IMR-90 (cell line): ENCODE measurements around the gene SLC6A7. TPM values are rescaled to one million over a fixed set of nuclear protein-coding genes. Genes with fewer than 3 reads are reported as not detected.

Experiments used
- ATAC-seq: fragments of 200-7000 bp; cut with Tn5 transposase; 2 replicates; pipeline ENCODE4 v1.9.1; 2020; ENCODE audit warnings: low read depth, mild to moderate bottlenecking, moderate library complexity
- BruUV-seq: library from RNA; stranded (reverse); fragments of 400-500 nt; replicated peaks from 2 replicates; lab custom pipeline; 2021; lab: Mats Ljungman, UMichigan
- CTCF ChIA-PET: fragments of 300-600 bp; formaldehyde crosslinking; extraction: SDS; loops from one replicate; lab custom pipeline; 2021; ENCODE audit warnings: antibody characterized with exemption; lab: Yijun Ruan, JAX
- POLR2A ChIA-PET: fragments of 300-600 bp; sonication (Branson Sonifier 250); formaldehyde crosslinking; loops from one replicate; lab custom pipeline; 2022; ENCODE audit warnings: antibody characterized with exemption; ENCODE audit not compliant: unreplicated experiment; lab: Charles Lee
- DNase-seq: peaks from one replicate; pipeline ENCODE4 v3.0.0; 2013
- H2AFZ ChIP-seq: replicated peaks from 2 replicates; pipeline ENCODE3; 2013; ENCODE audit warnings: low read length, mild to moderate bottlenecking; ENCODE audit not compliant: poor library complexity
- H2AK5ac ChIP-seq: 2 replicates; pipeline ENCODE4 v1.6.1; 2013; ENCODE audit warnings: low read depth, low read length, inconsistent platforms
- H2AK9ac ChIP-seq: replicated peaks from 2 replicates; pipeline ENCODE3; 2013; ENCODE audit warnings: mild to moderate bottlenecking, low read depth, low read length, moderate library complexity; ENCODE audit not compliant: poor library complexity
- H2BK120ac ChIP-seq: 2 replicates; pipeline ENCODE4 v1.6.1; 2013; ENCODE audit warnings: low read depth, low read length, inconsistent platforms
- H2BK15ac ChIP-seq: 3 replicates; pipeline ENCODE4 v1.6.1; 2013; ENCODE audit warnings: low read depth, low read length, inconsistent platforms
- H2BK20ac ChIP-seq: 2 replicates; pipeline ENCODE4 v1.6.1; 2013; ENCODE audit warnings: low read depth, mild to moderate bottlenecking, inconsistent platforms, low read length, moderate library complexity
- H2BK5ac ChIP-seq: 2 replicates; pipeline ENCODE4 v1.6.1; 2013; ENCODE audit warnings: mild to moderate bottlenecking, low read depth, low read length, inconsistent platforms; ENCODE audit not compliant: poor library complexity, severe bottlenecking
- H3K14ac ChIP-seq: replicated peaks from 2 replicates; pipeline ENCODE4 v1.6.1; 2013; ENCODE audit warnings: low read depth, low read length, inconsistent platforms
- H3K18ac ChIP-seq: 2 replicates; pipeline ENCODE4 v1.6.1; 2013; ENCODE audit warnings: low read depth, low read length, control low read depth
- H3K23ac ChIP-seq: 2 replicates; pipeline ENCODE4 v1.6.1; 2013; ENCODE audit warnings: low read depth, low read length, inconsistent platforms
- H3K27ac ChIP-seq: 2 replicates; pipeline ENCODE4 v1.5.1; 2013; ENCODE audit warnings: mild to moderate bottlenecking, control low read depth, low read length; ENCODE audit not compliant: insufficient read depth
- H3K27me3 ChIP-seq: 2 replicates; pipeline ENCODE4 v1.6.1; 2013; ENCODE audit warnings: low read length; ENCODE audit not compliant: control insufficient read depth, insufficient read depth
- H3K36me3 ChIP-seq: 2 replicates; pipeline ENCODE4 v1.6.1; 2013; ENCODE audit warnings: low read length, mixed read lengths; ENCODE audit not compliant: control insufficient read depth, insufficient read depth
- H3K4ac ChIP-seq: 2 replicates; pipeline ENCODE4 v1.6.1; 2013; ENCODE audit warnings: low read depth, low read length, inconsistent platforms
- H3K4me1 ChIP-seq: 2 replicates; pipeline ENCODE4 v1.6.1; 2013; ENCODE audit warnings: low read length, mixed read lengths; ENCODE audit not compliant: control insufficient read depth, insufficient read depth
- H3K4me2 ChIP-seq: 2 replicates; pipeline ENCODE4 v1.6.1; 2013; ENCODE audit warnings: low read depth, mild to moderate bottlenecking, control low read depth, low read length, moderate library complexity
- H3K4me3 ChIP-seq: 2 replicates; pipeline ENCODE4 v1.5.1; 2013; ENCODE audit warnings: low read depth, mild to moderate bottlenecking, control low read depth, low read length, moderate library complexity; ENCODE audit not compliant: insufficient read depth
- H3K56ac ChIP-seq: 2 replicates; pipeline ENCODE4 v1.6.1; 2013; ENCODE audit warnings: low read length, inconsistent platforms; ENCODE audit not compliant: insufficient read depth; ENCODE audit errors: extremely low read depth
- H3K79me1 ChIP-seq, 2 experiments: 2 replicates each; pipeline ENCODE4 v1.6.1; 2013; ENCODE audit warnings: low read length in 2 of 2, inconsistent platforms in 1 of 2, low read depth in 1 of 2
- H3K9ac ChIP-seq: 2 replicates; pipeline ENCODE4 v1.6.1; 2013; ENCODE audit warnings: low read depth, low read length, control low read depth
- H3K9me1 ChIP-seq: 2 replicates; pipeline ENCODE4 v1.6.1; 2013; ENCODE audit warnings: low read length, inconsistent platforms; ENCODE audit not compliant: insufficient read depth
- H3K9me3 ChIP-seq: 2 replicates; pipeline ENCODE4 v1.6.1; 2013; ENCODE audit warnings: low read length; ENCODE audit not compliant: control insufficient read depth, insufficient read depth
- H4K20me1 ChIP-seq: 2 replicates; pipeline ENCODE4 v1.6.1; 2013; ENCODE audit warnings: low read length, inconsistent platforms; ENCODE audit not compliant: insufficient read depth
- H4K5ac ChIP-seq: 2 replicates; pipeline ENCODE4 v1.6.1; 2013; ENCODE audit warnings: mild to moderate bottlenecking, low read depth, low read length, control low read depth
- H4K8ac ChIP-seq, 2 experiments: 2 replicates each; pipeline ENCODE4 v1.6.1; 2013; ENCODE audit warnings: low read depth in 2 of 2, low read length in 2 of 2, control low read depth in 1 of 2, inconsistent platforms in 1 of 2
- H4K91ac ChIP-seq: 2 replicates; pipeline ENCODE4 v1.6.1; 2013; ENCODE audit warnings: low read depth, low read length, inconsistent platforms; ENCODE audit not compliant: insufficient read depth
- CEBPB ChIP-seq: IDR thresholded peaks from 2 replicates; pipeline ENCODE4 v1.6.1; 2012; ENCODE audit warnings: low read depth, low read length, improper control_type of control experiment
- CHD1 ChIP-seq: IDR thresholded peaks from 2 replicates; pipeline ENCODE4 v1.6.1; 2012; ENCODE audit warnings: low read depth, low read length, improper control_type of control experiment
- CTCF ChIP-seq: conservative IDR thresholded peaks from 2 replicates; pipeline ENCODE4 v1.5.1; 2012; ENCODE audit warnings: mild to moderate bottlenecking, low read depth, low read length, improper control_type of control experiment
- ELK1 ChIP-seq: fragments of 150-350 bp; IDR thresholded peaks from 2 replicates; pipeline ENCODE4 v1.6.1; 2016; ENCODE audit warnings: low read depth, mild to moderate bottlenecking, low read length, moderate library complexity, borderline replicate concordance
- FOS ChIP-seq: fragments of 150-350 bp; IDR thresholded peaks from 2 replicates; pipeline ENCODE4 v1.6.1; 2016; ENCODE audit warnings: low read depth, low read length
- MAFK ChIP-seq: IDR thresholded peaks from 2 replicates; pipeline ENCODE4 v1.6.1; 2012; ENCODE audit warnings: low read depth, low read length, improper control_type of control experiment
- NFE2L2 ChIP-seq: fragments of 150-350 bp; IDR thresholded peaks from 2 replicates; pipeline ENCODE4 v1.6.1; 2016; ENCODE audit warnings: low read depth, mild to moderate bottlenecking, low read length
- RAD21 ChIP-seq: IDR thresholded peaks from 2 replicates; pipeline ENCODE4 v1.6.1; 2012; ENCODE audit warnings: low read length, improper control_type of control experiment
- SMC3 ChIP-seq: fragments of 150-350 bp; IDR thresholded peaks from 2 replicates; pipeline ENCODE4 v1.6.1; 2016; ENCODE audit warnings: low read depth, mild to moderate bottlenecking, antibody characterized with exemption, low read length, moderate library complexity
- USF2 ChIP-seq: fragments of 150-350 bp; IDR thresholded peaks from 2 replicates; pipeline ENCODE4 v1.6.1; 2017; ENCODE audit warnings: mild to moderate bottlenecking, antibody characterized with exemption, low read length, low read depth
- WGBS, 2 experiments: methylation state at CpG; one replicate each; pipeline versions ENCODE4 v1.1.5 to v1.1.7; 2013; ENCODE audit warnings: missing lambda C conversion rate in 2 of 2; ENCODE audit not compliant: insufficient read length in 1 of 2; ENCODE audit errors: extremely low coverage in 2 of 2; 5-methylcytosine and 5-hydroxymethylcytosine counted together
- dilution Hi-C: fragments of 300-500 bp; cut with HindIII; formaldehyde crosslinking; loops from one replicate; pipeline ENCODE4 v1.14.3; 2018; ENCODE audit warnings: low sequenced_read_pairs; ENCODE audit not compliant: unreplicated experiment
- in situ Hi-C: fragments of 300-500 bp; cut with MboI; formaldehyde crosslinking; loops from 3 replicates; pipeline ENCODE4 v1.14.3; 2019; ENCODE audit warnings: low sequenced_read_pairs, inconsistent platforms, mixed read lengths
- intact Hi-C: fragments of 100-400 bp; cut with micrococcal nuclease; formaldehyde crosslinking; loops from 2 replicates; pipeline ENCODE4 v1.10.0; 2022
- polyA plus RNA-seq, 3 experiments: library from polyadenylated mRNA; depleted of rRNA; stranded (reverse); fragments of >200 nt; gene quantifications; 2 replicates each; pipeline ENCODE4 v1.2.3, GENCODE V29; 2012; ENCODE audit warnings: low replicate concordance in 1 of 3
- total RNA-seq: library from RNA; depleted of rRNA; stranded (reverse); fragments of >200 nt; gene quantifications from 2 replicates; pipeline ENCODE4 v1.2.3, GENCODE V29; 2012

The SLC6A7 gene
- total and polyA plus RNA-seq, 2 of the 4 experiments (the other 2 are of a cell fraction) = under 0.01 TPM; not detected in 1

- no peak overlapping the region for H3K9ac ChIP-seq
- H3K14ac ChIP-seq = no peak overlapping the region
- H4K8ac ChIP-seq = no peak overlapping the region
- H4K91ac ChIP-seq = no peak overlapping the region
- CTCF ChIA-PET = no interaction called here
- in situ Hi-C loops = no loop called here
- peaks cover 2% of the 10 kb centered on the region; the same call in 1 of the 2 replicates for H3K9me3 ChIP-seq
- no peak overlapping the region for H3K4ac ChIP-seq
- no peak overlapping the region for H3K27ac ChIP-seq
- H2BK15ac ChIP-seq = no peak overlapping the region
- DNase-seq = no peak
- H3K4me3 ChIP-seq = no peak overlapping the region
- H3K18ac ChIP-seq = no peak overlapping the region
- WGBS, 2 experiments = no CpG with 5 or more reads among the region's 1 CpG
- H2BK5ac ChIP-seq = no peak overlapping the region
- intact Hi-C loops = no loop called here
- POLR2A ChIA-PET = no interaction called here
- H2BK20ac ChIP-seq = no peak overlapping the region
- ATAC-seq = no peak
- no peak overlapping the region for H3K4me2 ChIP-seq
- no peaks in the 10 kb centered on the region for H4K20me1 ChIP-seq
- no peaks in the 10 kb centered on the region for H3K36me3 ChIP-seq
- no peak overlapping the region for H4K5ac ChIP-seq
- no TSS peak for BruUV-seq
- H3K56ac ChIP-seq = no peak overlapping the region
- H3K27me3 ChIP-seq = peaks cover 66% of the 10 kb centered on the region
- TF ChIP-seq SMC3 (no peak), USF2 (no peak), NFE2L2 (no peak), CHD1 (no peak), MAFK (no peak), FOS (no peak), CEBPB (no peak), RAD21 (no peak), ELK1 (no peak), CTCF (no peak)
- H3K9me1 ChIP-seq = no peaks in the 10 kb centered on the region
- no peaks in the 10 kb centered on the region for H3K79me1 ChIP-seq
- no peak overlapping the region for H2AFZ ChIP-seq
- H3K23ac ChIP-seq = no peak overlapping the region
- no peak overlapping the region for H2BK120ac ChIP-seq
- no peak overlapping the region for H2AK5ac ChIP-seq
- dilution Hi-C loops = no loop called here
- H3K4me1 ChIP-seq = no peaks in the 10 kb centered on the region
- no peak overlapping the region for H2AK9ac ChIP-seq
These were observed 7.6 kb downstream of the SLC6A7 start for GRCh38 chr5:150197476-150197875.
